Testis (tissue), 2 donors: ENCODE data around the gene COL21A1.

ENCODE experiments used
- CTCF ChIP-seq, 3 experiments: fragments of 450-650 bp in 2 of 3; fragments of 200-600 bp in 1 of 3; sonication (generic) in 1 of 3; IDR thresholded peaks; one replicate each; pipeline ENCODE4 v1.5.1; 2016 to 2019; ENCODE audit warnings: antibody characterized with exemption in 3 of 3, mild to moderate bottlenecking in 2 of 3, moderate library complexity in 1 of 3
- POLR2A ChIP-seq: fragments of 450-650 bp; IDR thresholded peaks from one replicate; pipeline ENCODE4 v1.6.1; 2017; ENCODE audit warnings: antibody characterized with exemption, mild to moderate bottlenecking, moderate library complexity

GRCh38 chr6:56104591-56104990 is 142.8 kb downstream of the COL21A1 start:
- TF ChIP-seq CTCF (IDR thresholded peaks at IDR 0.05) (no peak), POLR2A (no peak)
